Measurements from ENCODE around the gene NEK11. TPM values are rescaled to one million over a fixed set of nuclear protein-coding genes. Genes with fewer than 3 reads are reported as not detected.
"Not testable (repeated sequence)": the region's sequence is repeated elsewhere in the genome, so short reads cannot be mapped to it uniquely, and the experiment has no call there.

The NEK11 gene
- total RNA-seq, 1 donor from 2014 or later, result 1.1 TPM

GRCh38 chr3:131009698-131010097 is 17.0 kb upstream of the NEK11 start:
- no peak overlapping the region for H3K4me3 Mint-ChIP-seq (ENCODE audit: low read depth)
- H3K27ac Mint-ChIP-seq, result no peak overlapping the region
- no peak for DNase-seq (ENCODE audit: low spot score)
- H3K4me1 Mint-ChIP-seq (ENCODE audit: low read depth), result peaks cover 2% of the 10 kb centered on the region
- no peaks in the 10 kb centered on the region for H3K27me3 Mint-ChIP-seq (ENCODE audit: low read depth)
- no peaks in the 10 kb centered on the region for H3K9me3 Mint-ChIP-seq
- intact Hi-C loops (cut with micrococcal nuclease), result no loop called here
- peaks cover 62% of the 10 kb centered on the region for H3K36me3 Mint-ChIP-seq (ENCODE audit: low read depth)

GRCh38 chr3:131018970-131019369 is 7.7 kb upstream of the NEK11 start:
- no peak for DNase-seq (ENCODE audit: low spot score)
- Mint-ChIP-seq H3K27me3 (ENCODE audit: low read depth) (no peaks in the 10 kb centered on the region), H3K4me1 (ENCODE audit: low read depth) (peaks cover 21% of the 10 kb centered on the region), H3K9me3 (no peaks in the 10 kb centered on the region), H3K27ac (no peak overlapping the region), H3K4me3 (ENCODE audit: low read depth) (no peak overlapping the region), H3K36me3 (ENCODE audit: low read depth) (peaks cover 55% of the 10 kb centered on the region)
- intact Hi-C loops (cut with micrococcal nuclease), result no loop called here

GRCh38 chr3:131020122-131020693 is 6.5 kb upstream of the NEK11 start:
- intact Hi-C loops (cut with micrococcal nuclease), result no loop called here
- H3K36me3 Mint-ChIP-seq (ENCODE audit: low read depth), result peaks cover 60% of the 10 kb centered on the region
- no peak overlapping the region for H3K27ac Mint-ChIP-seq
- H3K27me3 Mint-ChIP-seq (ENCODE audit: low read depth), result no peaks in the 10 kb centered on the region
- H3K4me3 Mint-ChIP-seq (ENCODE audit: low read depth), result no peak overlapping the region
- DNase-seq (ENCODE audit: low spot score), result no peak
- no peaks in the 10 kb centered on the region for H3K9me3 Mint-ChIP-seq
- H3K4me1 Mint-ChIP-seq (ENCODE audit: low read depth), result peaks cover 33% of the 10 kb centered on the region

- Mint-ChIP-seq H3K27ac (peak overlapping the region; percentile 93), H3K4me1 (ENCODE audit: low read depth) (peaks cover 43% of the 10 kb centered on the region), H3K27me3 (ENCODE audit: low read depth) (no peaks in the 10 kb centered on the region), H3K4me3 (ENCODE audit: low read depth) (peak overlapping the region; percentile 88), H3K9me3 (no peaks in the 10 kb centered on the region), H3K36me3 (ENCODE audit: low read depth) (peaks cover 38% of the 10 kb centered on the region)
- intact Hi-C loops (cut with micrococcal nuclease), result loop anchor here (5.0 kb wide), 4 partner anchors 118 to 1007 kb away; partner anchors contain the start of gene ATP2C1
- DNase-seq (ENCODE audit: low spot score), result no peak
Observed at GRCh38 chr3:131025539-131025938, 1.1 kb upstream of the NEK11 start.

GRCh38 chr3:131028844-131029243 is 2.2 kb downstream of the NEK11 start:
- Mint-ChIP-seq H3K9me3 (no peaks in the 10 kb centered on the region), H3K4me1 (ENCODE audit: low read depth) (peaks cover 28% of the 10 kb centered on the region), H3K27ac (no peak overlapping the region), H3K4me3 (ENCODE audit: low read depth) (no peak overlapping the region), H3K36me3 (ENCODE audit: low read depth) (peaks cover 20% of the 10 kb centered on the region), H3K27me3 (ENCODE audit: low read depth) (peaks cover 5% of the 10 kb centered on the region)
- DNase-seq (ENCODE audit: low spot score), result no peak
- intact Hi-C loops (cut with micrococcal nuclease), result loop anchor here (5.0 kb wide), 4 partner anchors 122 to 1003 kb away; partner anchors contain the start of gene ATP2C1

- intact Hi-C loops (cut with micrococcal nuclease), result no loop called here
- H3K27ac Mint-ChIP-seq, result no peak overlapping the region
- H3K4me3 Mint-ChIP-seq (ENCODE audit: low read depth), result no peak overlapping the region
- no peaks in the 10 kb centered on the region for H3K36me3 Mint-ChIP-seq (ENCODE audit: low read depth)
- peaks cover 8% of the 10 kb centered on the region for H3K27me3 Mint-ChIP-seq (ENCODE audit: low read depth)
- H3K4me1 Mint-ChIP-seq (ENCODE audit: low read depth), result peaks cover 8% of the 10 kb centered on the region
- no peaks in the 10 kb centered on the region for H3K9me3 Mint-ChIP-seq
- no peak for DNase-seq (ENCODE audit: low spot score)
Observed at GRCh38 chr3:131031660-131032059, 5.0 kb downstream of the NEK11 start.

GRCh38 chr3:131033480-131034080 is 6.9 kb downstream of the NEK11 start:
- H3K36me3 Mint-ChIP-seq (ENCODE audit: low read depth), result no peaks in the 10 kb centered on the region
- no peaks in the 10 kb centered on the region for H3K9me3 Mint-ChIP-seq
- no peak for DNase-seq (ENCODE audit: low spot score)
- H3K4me3 Mint-ChIP-seq (ENCODE audit: low read depth), result no peak overlapping the region
- H3K27ac Mint-ChIP-seq, result no peak overlapping the region
- peaks cover 8% of the 10 kb centered on the region for H3K27me3 Mint-ChIP-seq (ENCODE audit: low read depth)
- intact Hi-C loops (cut with micrococcal nuclease), result no loop called here
- H3K4me1 Mint-ChIP-seq (ENCODE audit: low read depth), result peaks cover 1% of the 10 kb centered on the region

GRCh38 chr3:131036200-131036816 is 9.6 kb downstream of the NEK11 start:
- intact Hi-C loops (cut with micrococcal nuclease), result loop anchor here (5.0 kb wide), 1 partner anchor 756 kb away; no protein-coding TSS in a partner anchor
- Mint-ChIP-seq H3K36me3 (ENCODE audit: low read depth) (peaks cover 2% of the 10 kb centered on the region), H3K4me1 (ENCODE audit: low read depth) (peaks cover 13% of the 10 kb centered on the region), H3K27ac (no peak overlapping the region), H3K9me3 (peaks cover 5% of the 10 kb centered on the region), H3K4me3 (ENCODE audit: low read depth) (no peak overlapping the region), H3K27me3 (ENCODE audit: low read depth) (peaks cover 7% of the 10 kb centered on the region)
- DNase-seq (ENCODE audit: low spot score), result no peak

- Mint-ChIP-seq H3K36me3 (ENCODE audit: low read depth) (peaks cover 5% of the 10 kb centered on the region), H3K4me1 (ENCODE audit: low read depth) (peaks cover 17% of the 10 kb centered on the region), H3K27me3 (ENCODE audit: low read depth) (peaks cover 3% of the 10 kb centered on the region), H3K4me3 (ENCODE audit: low read depth) (no peak overlapping the region), H3K27ac (no peak overlapping the region), H3K9me3 (peaks cover 10% of the 10 kb centered on the region)
- DNase-seq (ENCODE audit: low spot score), result no peak
- intact Hi-C loops (cut with micrococcal nuclease), result loop anchor here (5.0 kb wide), 1 partner anchor 755 kb away; no protein-coding TSS in a partner anchor
Observed at GRCh38 chr3:131036986-131037385, 10.3 kb downstream of the NEK11 start.

GRCh38 chr3:131038326-131038725 is 11.6 kb downstream of the NEK11 start:
- peaks cover 17% of the 10 kb centered on the region for H3K4me1 Mint-ChIP-seq (ENCODE audit: low read depth)
- peaks cover 12% of the 10 kb centered on the region for H3K9me3 Mint-ChIP-seq

GRCh38 chr3:131042271-131042985 is 15.8 kb downstream of the NEK11 start:
- DNase-seq (ENCODE audit: low spot score), result peak; percentile 35
- Mint-ChIP-seq H3K36me3 (ENCODE audit: low read depth) (peaks cover 21% of the 10 kb centered on the region), H3K4me1 (ENCODE audit: low read depth) (peaks cover 17% of the 10 kb centered on the region), H3K27me3 (ENCODE audit: low read depth) (peaks cover 21% of the 10 kb centered on the region), H3K9me3 (peaks cover 34% of the 10 kb centered on the region)
- H3K4me3 Mint-ChIP-seq (ENCODE audit: low read depth); intact Hi-C loops (cut with micrococcal nuclease); H3K27ac Mint-ChIP-seq: not testable (repeated sequence)

More at GRCh38 chr3:131038326-131038725, 11.6 kb downstream of the NEK11 start:
- Mint-ChIP-seq H3K36me3 (ENCODE audit: low read depth) (peaks cover 8% of the 10 kb centered on the region), H3K27ac (no peak overlapping the region), H3K27me3 (ENCODE audit: low read depth) (peaks cover 5% of the 10 kb centered on the region), H3K4me3 (ENCODE audit: low read depth) (no peak overlapping the region)
- intact Hi-C loops (cut with micrococcal nuclease), result loop anchor here (5.0 kb wide), 1 partner anchor 754 kb away; no protein-coding TSS in a partner anchor
- DNase-seq (ENCODE audit: low spot score), result no peak

GRCh38 chr3:131047582-131047981 is 20.9 kb downstream of the NEK11 start:
- intact Hi-C loops (cut with micrococcal nuclease), result no loop called here
- Mint-ChIP-seq H3K27me3 (ENCODE audit: low read depth) (peaks cover 21% of the 10 kb centered on the region), H3K27ac (no peak overlapping the region), H3K36me3 (ENCODE audit: low read depth) (peaks cover 16% of the 10 kb centered on the region), H3K9me3 (peaks cover 25% of the 10 kb centered on the region), H3K4me3 (ENCODE audit: low read depth) (no peak overlapping the region), H3K4me1 (ENCODE audit: low read depth) (no peaks in the 10 kb centered on the region)
- DNase-seq (ENCODE audit: low spot score), result no peak
